GM12878 (cell line): ENCODE measurements around the gene METRNL. TPM values are rescaled to one million over a fixed set of nuclear protein-coding genes. Genes with fewer than 3 reads are reported as not detected.

Source experiments
- ATAC-seq: fragments of 200-7000 bp; cut with Tn5 transposase; 3 replicates; pipeline ENCODE4 v1.9.1; 2020; ENCODE audit warnings: mild to moderate bottlenecking, moderate library complexity
- BruUV-seq: library from RNA; stranded (reverse); fragments of 400-500 nt; replicated peaks from 2 replicates; lab custom pipeline; 2021; lab: Mats Ljungman, UMichigan
- CTCF ChIA-PET: fragments of 300-600 bp; sonication (Branson Sonifier 250); formaldehyde crosslinking; extraction: SDS; loops from one replicate; lab custom pipeline; 2021; ENCODE audit warnings: inconsistent platforms; lab: Yijun Ruan, JAX
- POLR2A ChIA-PET: fragments of 350-600 bp; formaldehyde crosslinking; extraction: SDS; loops from one replicate; lab custom pipeline; 2021; ENCODE audit warnings: inconsistent platforms; lab: Charles Lee
- RAD21 ChIA-PET: fragments of 300-600 bp; sonication (Branson Sonifier 250); formaldehyde crosslinking; loops from one replicate; lab custom pipeline; 2023; ENCODE audit warnings: antibody characterized with exemption; ENCODE audit not compliant: unreplicated experiment; lab: Charles Lee
- SMC1A ChIA-PET: fragments of 300-600 bp; sonication (Branson Sonifier 250); formaldehyde crosslinking; loops from one replicate; lab custom pipeline; 2023; ENCODE audit not compliant: unreplicated experiment, uncharacterized antibody; lab: Charles Lee
- DNase-seq: peaks from one replicate; pipeline ENCODE4 v3.0.0-alpha.2; 2011; ENCODE audit warnings: low read depth, low spot score
- FAIRE-seq: peaks from 3 replicates; lab custom pipeline; 2011; peaks lifted over from hg19 to GRCh38; lab: Jason Lieb, UNC
- H2AFZ ChIP-seq: 2 replicates; pipeline ENCODE4 v1.6.0; 2011; ENCODE audit warnings: low read depth, low read length, control low read depth; ENCODE audit not compliant: control insufficient read depth
- H3K27ac ChIP-seq: 2 replicates; pipeline ENCODE4 v1.5.1; 2011; ENCODE audit warnings: control low read depth; ENCODE audit not compliant: control insufficient read depth, insufficient read depth
- H3K27me3 ChIP-seq, 2 experiments: replicated peaks in 1 of 2; 2 replicates each; pipeline versions ENCODE4 v1.6.0 to v1.6.1; 2011; ENCODE audit warnings: low read length in 1 of 2; ENCODE audit not compliant: control insufficient read depth in 2 of 2, insufficient read depth in 2 of 2
- H3K36me3 ChIP-seq, 2 experiments: 2 replicates each; pipeline ENCODE4 v1.5.1; 2011; ENCODE audit warnings: low read length in 1 of 2; ENCODE audit not compliant: control insufficient read depth in 2 of 2, insufficient read depth in 2 of 2
- H3K4me1 ChIP-seq: 2 replicates; pipeline ENCODE4 v1.6.1; 2011; ENCODE audit warnings: mild to moderate bottlenecking, low read length, moderate library complexity, mixed read lengths; ENCODE audit not compliant: control insufficient read depth, insufficient read depth
- H3K4me2 ChIP-seq: 2 replicates; pipeline ENCODE4 v1.6.0; 2011; ENCODE audit warnings: control low read depth; ENCODE audit not compliant: control insufficient read depth, insufficient read depth
- H3K4me3 ChIP-seq: fragments of 200-600 bp; sonication (generic); 2 replicates; pipeline ENCODE4 v1.5.1; 2016
- H3K79me2 ChIP-seq: 2 replicates; pipeline ENCODE4 v1.6.0; 2011; ENCODE audit warnings: low read length; ENCODE audit not compliant: control insufficient read depth, insufficient read depth
- H3K9ac ChIP-seq: 2 replicates; pipeline ENCODE4 v1.8.0; 2011; ENCODE audit warnings: low read length, control low read depth, mixed read lengths; ENCODE audit not compliant: control insufficient read depth, insufficient read depth
- H3K9me3 ChIP-seq: replicated peaks from 3 replicates; pipeline ENCODE4 v1.5.1; 2011; ENCODE audit warnings: mild to moderate bottlenecking, low read length; ENCODE audit not compliant: control insufficient read depth, insufficient read depth
- H4K20me1 ChIP-seq: 2 replicates; pipeline ENCODE4 v1.6.0; 2011; ENCODE audit not compliant: control insufficient read depth, insufficient read depth
- ASH2L ChIP-seq: fragments of 300-600, 200-600 bp; sonication (generic); IDR thresholded peaks from 2 replicates; pipeline ENCODE4 v1.6.1; 2017; ENCODE audit warnings: low read depth, mild to moderate bottlenecking, borderline replicate concordance
- BMI1 ChIP-seq: fragments of 450-650 bp; IDR thresholded peaks from 2 replicates; pipeline ENCODE4 v1.6.1; 2016; ENCODE audit warnings: mild to moderate bottlenecking, moderate library complexity, borderline replicate concordance
- CREB1 ChIP-seq: IDR thresholded peaks from 2 replicates; pipeline ENCODE4 v1.6.1; 2012; ENCODE audit warnings: low read depth, mild to moderate bottlenecking, inconsistent platforms
- EGR1 ChIP-seq, 2 experiments: IDR thresholded peaks; 1 replicate in 1 of 2; 2 replicates in 1 of 2; pipeline ENCODE4 v1.6.1; 2011 to 2012; ENCODE audit warnings: low read depth in 2 of 2, low read length in 2 of 2, borderline replicate concordance in 1 of 2, mild to moderate bottlenecking in 1 of 2, moderate library complexity in 1 of 2
- EP300 ChIP-seq, 2 experiments: fragments of 150-350 bp in 1 of 2; IDR thresholded peaks; 2 replicates each; pipeline ENCODE4 v1.6.1; 2011 to 2012; ENCODE audit warnings: low read depth in 2 of 2, low read length in 2 of 2, borderline replicate concordance in 1 of 2, improper control_type of control experiment in 1 of 2, inconsistent platforms in 1 of 2; ENCODE audit not compliant: control insufficient read depth in 1 of 2
- KAT2A ChIP-seq: conservative IDR thresholded peaks from 2 replicates; pipeline ENCODE4 v1.6.1; 2011; ENCODE audit warnings: low read depth, low read length; ENCODE audit not compliant: control insufficient read depth
- SIX5 ChIP-seq: IDR thresholded peaks from 2 replicates; pipeline ENCODE4 v1.6.1; 2011; ENCODE audit warnings: mild to moderate bottlenecking, low read depth, low read length, moderate library complexity; ENCODE audit not compliant: severe bottlenecking
- SREBF2 ChIP-seq: IDR thresholded peaks from 2 replicates; pipeline ENCODE4 v1.6.1; 2012; ENCODE audit warnings: mild to moderate bottlenecking, low read length
- TCF12 ChIP-seq: IDR thresholded peaks from 2 replicates; pipeline ENCODE4 v1.6.1; 2011; ENCODE audit warnings: low read depth, mild to moderate bottlenecking, low read length
- WRNIP1 ChIP-seq: IDR thresholded peaks from 2 replicates; pipeline ENCODE4 v1.6.1; 2011; ENCODE audit warnings: low read depth, low read length, improper control_type of control experiment, borderline replicate concordance
- WGBS: methylation state at CpG from one replicate; pipeline ENCODE4 v1.1.6; 2016; ENCODE audit warnings: low lambda C conversion rate; ENCODE audit not compliant: insufficient replicate concordance, insufficient coverage; ENCODE audit errors: missing lambda C conversion rate; 5-methylcytosine and 5-hydroxymethylcytosine counted together
- in situ Hi-C: fragments of 300-500 bp; cut with MboI; formaldehyde crosslinking; loops from 9 replicates; pipeline ENCODE4 v1.14.3; 2018; ENCODE audit warnings: mixed read lengths
- intact Hi-C: fragments of 100-400 bp; cut with micrococcal nuclease; formaldehyde crosslinking; loops from one replicate; pipeline ENCODE4 v1.14.2; 2022; ENCODE audit not compliant: unreplicated experiment
- polyA plus RNA-seq, 11 experiments: library from polyadenylated mRNA; depleted of rRNA in 4 of 11; unstranded in 6 of 11; stranded (reverse) in 5 of 11; fragments of >200 nt; fragmentation: Nextera tagmentation in 4 of 11; fragmentation: Illumina TruSeq in 1 of 11; extraction: Ambion mirVana in 4 of 11; extraction: Trizol in 1 of 11; gene quantifications; 1 replicate in 1 of 11; 2 replicates in 10 of 11; pipeline versions ENCODE4 v1.2.1 to v1.2.3, GENCODE V29; 2011 to 2016; ENCODE audit warnings: inconsistent platforms in 2 of 11, missing spikeins in 2 of 11, low read depth in 1 of 11
- total RNA-seq, 4 experiments: library from RNA; depleted of rRNA in 3 of 4; stranded (reverse); fragments of >200 nt in 3 of 4; fragmentation: Illumina TruSeq in 1 of 4; extraction: Trizol in 1 of 4; gene quantifications; 2 replicates each; pipeline versions ENCODE4 v1.2.1 to v1.2.3, GENCODE V29; 2013 to 2021
- TF ChIP-seq, protein P1 (sequence below): fragments of 450-650 bp; IDR thresholded peaks from 2 replicates; pipeline ENCODE4 v1.6.1; 2018; ENCODE audit warnings: borderline replicate concordance, mild to moderate bottlenecking; ENCODE audit not compliant: partially characterized antibody
- TF ChIP-seq, protein P2 (sequence below): fragments of 450-650 bp; IDR thresholded peaks from 2 replicates; pipeline ENCODE4 v1.6.1; 2016; ENCODE audit warnings: mild to moderate bottlenecking
- TF ChIP-seq, protein P3 (sequence below): fragments of 450-650 bp; IDR thresholded peaks from 2 replicates; pipeline ENCODE4 v1.6.1; 2018; ENCODE audit warnings: mild to moderate bottlenecking, low read depth, moderate library complexity; ENCODE audit not compliant: partially characterized antibody

Gene METRNL
- total and polyA plus RNA-seq, 10 of the 15 experiments (the other 5 are each of a cell fraction or from before 2014, with no cell fraction given), result 0.05 to 3.7 (median 0.48) TPM; not detected in 2

DNA sequence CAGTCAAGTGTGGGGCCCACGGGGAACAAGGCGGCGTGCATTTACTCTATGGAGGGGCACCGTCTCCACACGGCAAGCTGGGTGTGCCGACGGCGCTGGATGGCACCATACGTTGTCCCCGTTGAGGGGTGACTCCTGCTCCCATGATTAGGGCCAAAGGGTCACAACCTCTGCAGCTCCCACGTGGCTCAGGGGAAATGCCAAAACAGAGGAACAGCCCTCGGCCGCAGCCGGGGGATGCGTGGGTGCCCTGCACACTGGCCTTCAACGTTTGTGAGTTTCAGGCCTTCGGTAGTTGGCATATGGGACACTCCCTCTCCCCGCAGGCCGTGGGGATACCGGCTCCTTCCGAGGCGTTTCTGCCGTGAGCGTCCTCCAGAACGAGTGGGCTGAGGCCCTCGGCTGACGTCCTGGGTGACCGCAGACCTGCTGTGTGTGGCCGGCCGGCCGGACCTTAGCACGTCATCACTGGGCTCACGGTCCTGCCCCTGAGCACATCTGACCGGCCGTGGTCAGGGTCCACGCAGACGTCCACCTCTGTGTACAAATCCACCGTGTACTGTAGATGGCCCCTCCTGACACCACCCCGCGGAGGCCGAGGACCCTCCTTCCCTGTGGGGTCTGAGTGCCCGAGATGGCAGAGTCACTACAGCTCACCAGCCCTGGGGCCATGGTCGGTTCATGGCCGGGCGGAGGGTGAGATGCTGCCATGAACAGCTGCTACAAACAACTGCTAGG lies 4.8 kb upstream of the METRNL start:
- ATAC-seq (no peak), FAIRE-seq (no peak), DNase-seq (no peak)
- H3K9ac ChIP-seq, result no peak overlapping the region
- no peak overlapping the region for H2AFZ ChIP-seq
- H4K20me1 ChIP-seq, result no peaks in the 10 kb centered on the region
- H3K27me3 ChIP-seq, result peaks cover 2 to 15% of the 10 kb centered on the region in 2 experiments; a peak in 3 of 4 replicates
- TF ChIP-seq KAT2A, result no peak
- no peak for TF ChIP-seq CREB1
- TF ChIP-seq TCF12, result no peak
- no peak for TF ChIP-seq BMI1
- no peak for TF ChIP-seq EP300 (IDR thresholded peaks at IDR 0.05; ENCODE audit: borderline replicate concordance in 1 of 2, control insufficient read depth in 1 of 2, low read depth in 2 of 2, low read length in 2 of 2)
- no peak for TF ChIP-seq WRNIP1
- TF ChIP-seq EGR1 (IDR thresholded peaks at IDR 0.05; ENCODE audit: borderline replicate concordance in 1 of 2, low read depth in 2 of 2, low read length in 2 of 2), result no peak
- no peak for TF ChIP-seq ASH2L
- TF ChIP-seq SIX5, result no peak
- TF ChIP-seq, protein P1, sequence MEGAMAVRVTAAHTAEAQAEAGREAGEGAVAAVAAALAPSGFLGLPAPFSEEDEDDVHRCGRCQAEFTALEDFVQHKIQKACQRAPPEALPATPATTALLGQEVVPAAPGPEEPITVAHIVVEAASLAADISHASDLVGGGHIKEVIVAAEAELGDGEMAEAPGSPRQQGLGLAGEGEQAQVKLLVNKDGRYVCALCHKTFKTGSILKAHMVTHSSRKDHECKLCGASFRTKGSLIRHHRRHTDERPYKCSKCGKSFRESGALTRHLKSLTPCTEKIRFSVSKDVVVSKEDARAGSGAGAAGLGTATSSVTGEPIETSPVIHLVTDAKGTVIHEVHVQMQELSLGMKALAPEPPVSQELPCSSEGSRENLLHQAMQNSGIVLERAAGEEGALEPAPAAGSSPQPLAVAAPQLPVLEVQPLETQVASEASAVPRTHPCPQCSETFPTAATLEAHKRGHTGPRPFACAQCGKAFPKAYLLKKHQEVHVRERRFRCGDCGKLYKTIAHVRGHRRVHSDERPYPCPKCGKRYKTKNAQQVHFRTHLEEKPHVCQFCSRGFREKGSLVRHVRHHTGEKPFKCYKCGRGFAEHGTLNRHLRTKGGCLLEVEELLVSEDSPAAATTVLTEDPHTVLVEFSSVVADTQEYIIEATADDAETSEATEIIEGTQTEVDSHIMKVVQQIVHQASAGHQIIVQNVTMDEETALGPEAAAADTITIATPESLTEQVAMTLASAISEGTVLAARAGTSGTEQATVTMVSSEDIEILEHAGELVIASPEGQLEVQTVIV, result no peak
- TF ChIP-seq, protein P2, sequence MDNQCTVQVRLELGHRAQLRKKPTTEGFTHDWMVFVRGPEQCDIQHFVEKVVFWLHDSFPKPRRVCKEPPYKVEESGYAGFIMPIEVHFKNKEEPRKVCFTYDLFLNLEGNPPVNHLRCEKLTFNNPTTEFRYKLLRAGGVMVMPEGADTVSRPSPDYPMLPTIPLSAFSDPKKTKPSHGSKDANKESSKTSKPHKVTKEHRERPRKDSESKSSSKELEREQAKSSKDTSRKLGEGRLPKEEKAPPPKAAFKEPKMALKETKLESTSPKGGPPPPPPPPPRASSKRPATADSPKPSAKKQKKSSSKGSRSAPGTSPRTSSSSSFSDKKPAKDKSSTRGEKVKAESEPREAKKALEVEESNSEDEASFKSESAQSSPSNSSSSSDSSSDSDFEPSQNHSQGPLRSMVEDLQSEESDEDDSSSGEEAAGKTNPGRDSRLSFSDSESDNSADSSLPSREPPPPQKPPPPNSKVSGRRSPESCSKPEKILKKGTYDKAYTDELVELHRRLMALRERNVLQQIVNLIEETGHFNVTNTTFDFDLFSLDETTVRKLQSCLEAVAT, result no peak
- no peak for TF ChIP-seq SREBF2
- TF ChIP-seq, protein P3, sequence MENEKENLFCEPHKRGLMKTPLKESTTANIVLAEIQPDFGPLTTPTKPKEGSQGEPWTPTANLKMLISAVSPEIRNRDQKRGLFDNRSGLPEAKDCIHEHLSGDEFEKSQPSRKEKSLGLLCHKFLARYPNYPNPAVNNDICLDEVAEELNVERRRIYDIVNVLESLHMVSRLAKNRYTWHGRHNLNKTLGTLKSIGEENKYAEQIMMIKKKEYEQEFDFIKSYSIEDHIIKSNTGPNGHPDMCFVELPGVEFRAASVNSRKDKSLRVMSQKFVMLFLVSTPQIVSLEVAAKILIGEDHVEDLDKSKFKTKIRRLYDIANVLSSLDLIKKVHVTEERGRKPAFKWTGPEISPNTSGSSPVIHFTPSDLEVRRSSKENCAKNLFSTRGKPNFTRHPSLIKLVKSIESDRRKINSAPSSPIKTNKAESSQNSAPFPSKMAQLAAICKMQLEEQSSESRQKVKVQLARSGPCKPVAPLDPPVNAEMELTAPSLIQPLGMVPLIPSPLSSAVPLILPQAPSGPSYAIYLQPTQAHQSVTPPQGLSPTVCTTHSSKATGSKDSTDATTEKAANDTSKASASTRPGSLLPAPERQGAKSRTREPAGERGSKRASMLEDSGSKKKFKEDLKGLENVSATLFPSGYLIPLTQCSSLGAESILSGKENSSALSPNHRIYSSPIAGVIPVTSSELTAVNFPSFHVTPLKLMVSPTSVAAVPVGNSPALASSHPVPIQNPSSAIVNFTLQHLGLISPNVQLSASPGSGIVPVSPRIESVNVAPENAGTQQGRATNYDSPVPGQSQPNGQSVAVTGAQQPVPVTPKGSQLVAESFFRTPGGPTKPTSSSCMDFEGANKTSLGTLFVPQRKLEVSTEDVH, result no peak
- no peaks in the 10 kb centered on the region for H3K9me3 ChIP-seq
- no peaks in the 10 kb centered on the region for H3K36me3 ChIP-seq
- ChIA-PET SMC1A (no interaction called here), RAD21 (no interaction called here), POLR2A (no interaction called here), CTCF (interaction anchor here (1.2 kb wide), 1 partner anchor 293 kb away, joined by 3 read pairs; no protein-coding TSS in a partner anchor)
- no peak overlapping the region for H3K4me3 ChIP-seq
- no TSS peak for BruUV-seq
- in situ Hi-C loops, result no loop called here
- no peaks in the 10 kb centered on the region for H3K79me2 ChIP-seq
- intact Hi-C loops, result no loop called here
- H3K4me2 ChIP-seq, result no peak overlapping the region
- H3K4me1 ChIP-seq, result no peaks in the 10 kb centered on the region
- no peak overlapping the region for H3K27ac ChIP-seq
- 71% methylated on average over 43 of the region's 45 CpGs for WGBS
